Naive thymus-derived CD4-positive, alpha-beta T cell (primary cell): Measurements from ENCODE around the gene DNAH8. TPM values are rescaled to one million over a fixed set of nuclear protein-coding genes. Genes with fewer than 3 reads are reported as not detected.

Experiments
- ATAC-seq: fragments of 150-1000 bp; cut with Tn5 transposase; 2 replicates; pipeline ENCODE4 v1.10.0; 2021; ENCODE audit warnings: mild to moderate bottlenecking, moderate library complexity
- CTCF ChIA-PET: fragments of 350-600 bp; sonication (Branson Sonifier 250); formaldehyde crosslinking; loops from one replicate; lab custom pipeline; 2021; ENCODE audit warnings: antibody characterized with exemption; lab: Charles Lee
- POLR2A ChIA-PET: fragments of 350-600 bp; sonication (Branson Sonifier 250); formaldehyde crosslinking; loops from one replicate; lab custom pipeline; 2021; ENCODE audit warnings: antibody characterized with exemption, inconsistent platforms; lab: Charles Lee
- DNase-seq, 9 donors: peaks; one replicate each; pipeline versions ENCODE4 v3.0.0 to v3.0.0-alpha.2; 2020 to 2022; ENCODE audit warnings: mixed read lengths in 1 of 9
- H3K27ac ChIP-seq: one replicate; pipeline ENCODE4 v1.7.0; 2013; ENCODE audit warnings: mild to moderate bottlenecking, low read depth, low read length, moderate library complexity
- H3K27me3 ChIP-seq, 2 donors: one replicate each; pipeline ENCODE4 v1.7.0; 2013; ENCODE audit warnings: low read length in 2 of 2, mild to moderate bottlenecking in 2 of 2, moderate library complexity in 2 of 2; ENCODE audit not compliant: control insufficient read depth in 2 of 2, insufficient read depth in 2 of 2
- H3K36me3 ChIP-seq, 3 experiments: 1 replicate in 2 of 3; 2 replicates in 1 of 3; pipeline ENCODE4 v1.7.0; 2013; ENCODE audit warnings: low read length in 3 of 3, mild to moderate bottlenecking in 3 of 3, moderate library complexity in 1 of 3; ENCODE audit not compliant: insufficient read depth in 3 of 3, control insufficient read depth in 2 of 3
- H3K4me1 ChIP-seq, 2 donors: one replicate each; pipeline ENCODE4 v1.7.0; 2013; ENCODE audit warnings: low read length in 2 of 2, mild to moderate bottlenecking in 2 of 2, moderate library complexity in 1 of 2; ENCODE audit not compliant: control insufficient read depth in 2 of 2, insufficient read depth in 2 of 2
- H3K4me3 ChIP-seq: 2 replicates; pipeline ENCODE4 v1.7.0; 2013; ENCODE audit warnings: mild to moderate bottlenecking, low read length
- H3K9me3 ChIP-seq, 3 experiments: 1 replicate in 2 of 3; 2 replicates in 1 of 3; pipeline ENCODE4 v1.7.0; 2013; ENCODE audit warnings: low read length in 3 of 3; ENCODE audit not compliant: control insufficient read depth in 2 of 3
- H3K27ac Mint-ChIP-seq, 9 donors: one replicate each; pipeline ENCODE4 v1.8.0; 2020 to 2022; ENCODE audit warnings: mixed read lengths in 9 of 9, mild to moderate bottlenecking in 8 of 9, moderate library complexity in 5 of 9, inconsistent platforms in 2 of 9
- H3K27me3 Mint-ChIP-seq, 5 donors: one replicate each; pipeline ENCODE4 v1.8.0; 2021 to 2022; ENCODE audit warnings: mixed read lengths in 5 of 5, mild to moderate bottlenecking in 1 of 5
- H3K36me3 Mint-ChIP-seq, 5 donors: one replicate each; pipeline ENCODE4 v1.8.0; 2020 to 2022; ENCODE audit warnings: mixed read lengths in 5 of 5, mild to moderate bottlenecking in 3 of 5, inconsistent platforms in 1 of 5
- H3K4me1 Mint-ChIP-seq, 7 donors: one replicate each; pipeline ENCODE4 v1.8.0; 2020 to 2022; ENCODE audit warnings: mixed read lengths in 7 of 7, mild to moderate bottlenecking in 3 of 7, inconsistent platforms in 1 of 7
- H3K4me3 Mint-ChIP-seq, 10 donors: one replicate each; pipeline ENCODE4 v1.8.0; 2020 to 2022; ENCODE audit warnings: mild to moderate bottlenecking in 10 of 10, mixed read lengths in 10 of 10, moderate library complexity in 6 of 10, inconsistent platforms in 2 of 10
- H3K9me3 Mint-ChIP-seq, 11 donors: one replicate each; pipeline ENCODE4 v1.8.0; 2020 to 2022; ENCODE audit warnings: mixed read lengths in 11 of 11, mild to moderate bottlenecking in 4 of 11, inconsistent platforms in 1 of 11, moderate library complexity in 1 of 11
- intact Hi-C, 2 donors: fragments of 100-400 bp; cut with micrococcal nuclease; formaldehyde crosslinking; loops; one replicate each; pipeline ENCODE4 v1.15.1; 2023
- polyA plus RNA-seq, 2 donors: library from polyadenylated mRNA; unstranded; fragments of 300-500 nt; fragmentation: Illumina TruSeq; gene quantifications; one replicate each; pipeline ENCODE4 v1.2.3, GENCODE V29; 2021
- total RNA-seq, 6 experiments: library from RNA in 5 of 6; stranded (reverse) in 5 of 6; gene quantifications; 1 replicate in 5 of 6; 2 replicates in 1 of 6; pipeline ENCODE4 v1.2.3 and lab custom pipeline; 2021 to 2026

DNAH8 gene
- total and polyA plus RNA-seq, 7 experiments from 2014 or later, result 0.02 to 0.15 (median 0.05) TPM; not detected in 2

GRCh38 chr6:38857815-38858214, 142.7 kb downstream of the DNAH8 start:
- Mint-ChIP-seq H3K36me3 (no peaks in the 10 kb centered on the region), H3K27me3 (peaks cover 5 to 36% (median 11%) of the 10 kb centered on the region in 5 donors), H3K9me3 (no peaks in the 10 kb centered on the region), H3K4me1 (no peaks in the 10 kb centered on the region), H3K27ac (no peak overlapping the region), H3K4me3 (no peak overlapping the region)
- no peaks in the 10 kb centered on the region for H3K36me3 ChIP-seq
- CTCF ChIA-PET, result no interaction called here
- no peaks in the 10 kb centered on the region for H3K4me1 ChIP-seq
- no peak for ATAC-seq
- no peaks in the 10 kb centered on the region for H3K27me3 ChIP-seq
- H3K27ac ChIP-seq, result no peak overlapping the region
- H3K4me3 ChIP-seq, result no peak overlapping the region
- no peak for DNase-seq
- intact Hi-C loops, result no loop called here
- POLR2A ChIA-PET, result no interaction called here
- no peaks in the 10 kb centered on the region for H3K9me3 ChIP-seq

DNA sequence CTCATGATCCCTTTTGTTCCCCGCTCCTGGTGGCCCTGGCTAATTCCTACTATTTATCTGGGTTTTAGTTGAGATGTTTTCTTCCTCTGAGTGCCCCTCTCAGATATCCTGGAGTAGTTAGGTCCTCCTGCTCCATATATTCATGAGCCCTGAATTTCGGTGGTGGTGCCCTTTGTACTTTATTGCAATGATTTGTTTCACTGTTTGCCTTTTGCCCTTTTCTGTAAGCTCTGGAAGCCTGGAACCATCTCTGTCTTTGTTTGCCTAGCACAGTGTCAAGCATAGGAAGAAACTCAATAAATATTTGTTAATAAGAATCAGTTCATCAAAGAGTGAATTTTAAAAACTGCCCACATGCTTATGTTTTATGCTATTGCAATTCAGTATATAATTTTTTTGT, 144.9 kb downstream of the DNAH8 start:
- no peaks in the 10 kb centered on the region for H3K36me3 ChIP-seq
- Mint-ChIP-seq H3K36me3 (no peaks in the 10 kb centered on the region), H3K4me3 (no peak overlapping the region), H3K4me1 (no peaks in the 10 kb centered on the region), H3K9me3 (no peaks in the 10 kb centered on the region), H3K27ac (no peak overlapping the region), H3K27me3 (peaks cover 8 to 34% (median 15%) of the 10 kb centered on the region in 5 donors)
- no peaks in the 10 kb centered on the region for H3K27me3 ChIP-seq
- CTCF ChIA-PET, result no interaction called here
- intact Hi-C loops, result no loop called here
- DNase-seq (no peak), ATAC-seq (no peak)
- H3K9me3 ChIP-seq, result no peaks in the 10 kb centered on the region
- POLR2A ChIA-PET, result no interaction called here
- no peak overlapping the region for H3K27ac ChIP-seq
- H3K4me1 ChIP-seq, result no peaks in the 10 kb centered on the region
- no peak overlapping the region for H3K4me3 ChIP-seq

GRCh38 chr6:38861926-38862401, 146.9 kb downstream of the DNAH8 start:
- ChIA-PET CTCF (no interaction called here), POLR2A (no interaction called here)
- DNase-seq, result no peak
- Histone ChIP-seq H3K36me3 (no peaks in the 10 kb centered on the region), H3K9me3 (no peaks in the 10 kb centered on the region), H3K4me1 (no peaks in the 10 kb centered on the region), H3K4me3 (no peak overlapping the region), H3K27me3 (no peaks in the 10 kb centered on the region), H3K27ac (no peak overlapping the region)
- Mint-ChIP-seq H3K36me3 (no peaks in the 10 kb centered on the region), H3K4me1 (no peaks in the 10 kb centered on the region), H3K9me3 (no peaks in the 10 kb centered on the region), H3K27ac (no peak overlapping the region), H3K4me3 (no peak overlapping the region), H3K27me3 (peaks cover 0 to 27% (median 5%) of the 10 kb centered on the region in 5 donors)
- intact Hi-C loops, result no loop called here
- ATAC-seq, result no peak

GRCh38 chr6:38865521-38866174, 150.5 kb downstream of the DNAH8 start:
- H3K36me3 Mint-ChIP-seq, result no peaks in the 10 kb centered on the region
- ChIA-PET POLR2A (no interaction called here), CTCF (interaction anchor here (0.9 to 1.2 kb wide), 2 partner anchors 11 to 68 kb away, joined by 3 to 5 read pairs; no protein-coding TSS in a partner anchor)
- Histone ChIP-seq H3K27ac (no peak overlapping the region), H3K4me1 (no peaks in the 10 kb centered on the region), H3K4me3 (no peak overlapping the region), H3K9me3 (no peaks in the 10 kb centered on the region), H3K27me3 (no peaks in the 10 kb centered on the region), H3K36me3 (no peaks in the 10 kb centered on the region)
- H3K27ac Mint-ChIP-seq, result no peak overlapping the region
- no peaks in the 10 kb centered on the region for H3K9me3 Mint-ChIP-seq
- peaks cover 0 to 23% (median 10%) of the 10 kb centered on the region in 5 donors for H3K27me3 Mint-ChIP-seq
- DNase-seq (no peak), ATAC-seq (no peak)
- H3K4me1 Mint-ChIP-seq, result no peaks in the 10 kb centered on the region
- intact Hi-C loops, result no loop called here
- no peak overlapping the region for H3K4me3 Mint-ChIP-seq

- no peaks in the 10 kb centered on the region for H3K27me3 ChIP-seq
- H3K27ac Mint-ChIP-seq, result no peak overlapping the region
- H3K36me3 Mint-ChIP-seq, result no peaks in the 10 kb centered on the region
- H3K4me1 Mint-ChIP-seq, result peaks cover 0 to 10% (median 2%) of the 10 kb centered on the region in 7 donors
- no peak for ATAC-seq
- H3K27ac ChIP-seq, result no peak overlapping the region
- no peak for DNase-seq
- intact Hi-C loops, result no loop called here
- ChIA-PET CTCF (interaction anchor here (0.6 to 0.7 kb wide), 3 partner anchors 241 to 1992 kb away, joined by 3 to 4 read pairs (median 4); no protein-coding TSS in a partner anchor), POLR2A (no interaction called here)
- H3K9me3 ChIP-seq, result no peaks in the 10 kb centered on the region
- no peak overlapping the region for H3K4me3 Mint-ChIP-seq
- H3K4me3 ChIP-seq, result no peak overlapping the region
- peaks cover 0 to 20% (median 14%) of the 10 kb centered on the region in 5 donors for H3K27me3 Mint-ChIP-seq
- no peaks in the 10 kb centered on the region for H3K9me3 Mint-ChIP-seq
- H3K4me1 ChIP-seq, result peaks cover 0 to 3% of the 10 kb centered on the region in 2 donors
- H3K36me3 ChIP-seq, result no peaks in the 10 kb centered on the region
These were observed 152.6 kb downstream of the DNAH8 start for GRCh38 chr6:38867726-38868125.

DNA sequence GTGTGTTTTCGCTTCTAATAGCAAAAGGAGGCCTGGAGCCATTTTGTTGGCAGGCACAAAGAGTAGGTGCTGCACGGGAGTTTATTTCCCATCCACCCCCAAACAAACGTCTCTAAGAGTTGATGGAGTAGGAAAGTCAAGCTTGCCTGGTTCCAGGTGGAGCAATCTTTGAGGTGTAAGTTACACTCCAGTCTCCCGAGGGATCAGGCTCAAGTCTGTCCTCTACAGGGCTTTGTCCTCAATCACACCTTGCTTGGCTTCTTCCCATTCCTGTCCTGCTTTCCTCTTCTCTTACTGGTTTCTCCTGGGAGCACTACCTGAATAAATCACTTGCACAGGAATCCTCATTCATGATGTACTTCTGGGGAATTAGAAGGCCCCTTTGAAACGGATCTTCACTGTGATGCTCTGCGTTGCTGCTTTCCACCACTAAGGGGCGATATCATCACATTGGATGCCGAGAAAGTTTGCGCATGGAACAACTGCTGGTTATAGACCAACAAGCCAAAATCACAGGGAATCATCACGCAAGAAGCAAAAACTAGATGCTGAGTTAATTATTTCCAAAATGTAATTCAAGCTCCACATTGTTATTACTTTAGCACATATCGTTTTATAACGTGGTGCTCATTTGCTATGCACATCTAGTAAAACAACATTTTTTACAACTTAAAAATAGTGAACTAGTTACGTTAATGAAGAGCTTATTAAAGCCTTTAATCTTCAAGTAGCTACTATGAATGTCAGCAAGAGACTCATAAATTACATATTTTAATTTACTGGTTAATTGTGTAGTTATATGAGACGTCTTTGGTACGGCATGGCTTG, 156.8 kb downstream of the DNAH8 start:
- peak overlapping the region in 1 of 9 donors; percentile 4 for H3K27ac Mint-ChIP-seq
- ATAC-seq, result peak; percentile 52

More for the DNA sequence above, 156.8 kb downstream of the DNAH8 start:
- ChIA-PET POLR2A (interaction anchor here (0.6 to 1.1 kb wide), 2 partner anchors 220 to 243 kb away, joined by 3 to 5 read pairs; partner anchors contain the start of gene SAYSD1), CTCF (interaction anchor here (0.7 to 2.0 kb wide), 14 partner anchors 22 to 438 kb away, joined by 3 to 26 read pairs (median 4); no protein-coding TSS in a partner anchor)
- no peak overlapping the region for H3K27ac ChIP-seq
- H3K36me3 ChIP-seq, result no peaks in the 10 kb centered on the region
- H3K9me3 Mint-ChIP-seq, result no peaks in the 10 kb centered on the region
- H3K27me3 ChIP-seq, result no peaks in the 10 kb centered on the region
- intact Hi-C loops, result loop anchor here (1.0 to 5.0 kb wide), 10 partner anchors 60 to 438 kb away; partner anchors contain the start of gene SAYSD1 (in 1 of the 2)
- H3K9me3 ChIP-seq, result no peaks in the 10 kb centered on the region
- peaks cover 10 to 47% (median 24%) of the 10 kb centered on the region in 7 donors for H3K4me1 Mint-ChIP-seq
- peaks cover 0 to 10% (median 7%) of the 10 kb centered on the region in 5 donors for H3K27me3 Mint-ChIP-seq
- H3K36me3 Mint-ChIP-seq, result peaks cover 0 to 2% (median 0%) of the 10 kb centered on the region in 5 donors
- H3K4me3 ChIP-seq, result no peak overlapping the region
- H3K4me1 ChIP-seq, result peaks cover 9 to 23% of the 10 kb centered on the region in 2 donors
- H3K4me3 Mint-ChIP-seq, result no peak overlapping the region
- peak; percentile 11 to 66 (median 38) for DNase-seq
